Measurements from ENCODE around the gene PRDM16.

GRCh38 chr1:3066826-3067225 is 2.2 kb upstream of the PRDM16 start:
- TF ChIP-seq EZH2 (IDR thresholded peaks at IDR 0.05; ENCODE audit: insufficient read depth, low read length): no peak
- TF ChIP-seq, protein P1, sequence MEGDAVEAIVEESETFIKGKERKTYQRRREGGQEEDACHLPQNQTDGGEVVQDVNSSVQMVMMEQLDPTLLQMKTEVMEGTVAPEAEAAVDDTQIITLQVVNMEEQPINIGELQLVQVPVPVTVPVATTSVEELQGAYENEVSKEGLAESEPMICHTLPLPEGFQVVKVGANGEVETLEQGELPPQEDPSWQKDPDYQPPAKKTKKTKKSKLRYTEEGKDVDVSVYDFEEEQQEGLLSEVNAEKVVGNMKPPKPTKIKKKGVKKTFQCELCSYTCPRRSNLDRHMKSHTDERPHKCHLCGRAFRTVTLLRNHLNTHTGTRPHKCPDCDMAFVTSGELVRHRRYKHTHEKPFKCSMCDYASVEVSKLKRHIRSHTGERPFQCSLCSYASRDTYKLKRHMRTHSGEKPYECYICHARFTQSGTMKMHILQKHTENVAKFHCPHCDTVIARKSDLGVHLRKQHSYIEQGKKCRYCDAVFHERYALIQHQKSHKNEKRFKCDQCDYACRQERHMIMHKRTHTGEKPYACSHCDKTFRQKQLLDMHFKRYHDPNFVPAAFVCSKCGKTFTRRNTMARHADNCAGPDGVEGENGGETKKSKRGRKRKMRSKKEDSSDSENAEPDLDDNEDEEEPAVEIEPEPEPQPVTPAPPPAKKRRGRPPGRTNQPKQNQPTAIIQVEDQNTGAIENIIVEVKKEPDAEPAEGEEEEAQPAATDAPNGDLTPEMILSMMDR (IDR thresholded peaks at IDR 0.05; ENCODE audit: insufficient read depth, low read depth, low read length): no peak

Measured in astrocyte (in vitro differentiated cells and primary cell).